ENCODE data around the gene HOXD9.

Gene HOXD9

DNA sequence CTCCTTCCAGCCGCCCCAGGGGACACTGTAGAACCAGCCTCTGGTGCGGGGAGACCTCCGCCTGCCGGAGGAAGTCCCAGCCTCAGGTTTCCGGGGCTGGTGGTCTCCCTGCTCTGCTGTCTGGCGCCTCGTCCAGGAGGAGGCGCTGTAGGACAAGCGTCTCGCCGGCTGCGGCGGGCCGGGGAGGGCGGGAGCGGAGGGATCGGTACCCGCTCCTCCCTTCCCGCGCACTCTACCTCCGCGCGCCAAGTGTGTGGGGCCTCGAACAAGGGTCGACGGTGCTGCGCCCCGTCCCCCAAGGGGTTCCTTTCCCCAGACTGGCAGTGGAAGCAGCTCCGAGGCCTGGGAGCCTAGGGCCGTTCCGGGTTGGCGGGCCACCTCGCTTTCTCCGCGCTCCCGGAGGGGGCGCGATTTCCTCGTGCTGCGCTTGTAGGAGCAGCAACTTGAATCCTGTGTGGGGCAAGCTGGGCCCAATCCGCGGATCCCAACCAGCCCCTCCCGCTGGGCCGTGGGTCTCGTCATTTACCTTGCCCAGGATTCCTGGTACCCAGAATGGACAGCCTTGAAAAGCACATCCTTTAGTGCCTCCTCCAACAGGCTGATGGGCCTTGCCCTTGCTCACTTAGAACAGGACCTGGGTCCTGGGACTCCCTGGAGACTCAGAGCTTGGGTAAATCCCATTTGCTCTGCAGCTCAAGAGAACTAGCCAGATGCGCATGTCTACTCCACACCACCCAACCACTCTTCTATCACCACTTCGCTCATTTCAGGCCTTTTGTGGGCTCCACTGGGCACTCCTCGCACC lies 18.2 kb downstream of the HOXD9 start:
- peak; percentile 75 for DNase-seq

DNA sequence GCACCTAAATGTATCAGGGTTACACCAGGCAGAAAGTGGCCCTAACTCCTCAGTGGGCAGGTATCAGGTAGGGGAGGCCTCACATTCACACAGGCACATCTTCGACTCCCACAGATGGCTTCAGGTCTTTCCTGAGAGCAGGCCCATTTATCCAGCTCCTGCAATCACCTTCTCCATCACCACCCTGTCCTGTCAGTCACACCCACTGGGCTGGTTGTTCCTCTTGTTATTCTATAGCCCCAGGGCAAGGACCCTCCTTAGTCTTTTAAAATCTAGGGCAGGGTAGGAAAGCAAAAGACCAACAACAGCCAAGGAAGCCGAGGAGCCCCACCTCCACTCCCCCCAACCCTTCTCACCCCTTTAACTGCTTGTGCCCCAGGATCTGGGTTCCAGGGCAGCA lies 19.8 kb downstream of the HOXD9 start:
- no peak for DNase-seq

DNA sequence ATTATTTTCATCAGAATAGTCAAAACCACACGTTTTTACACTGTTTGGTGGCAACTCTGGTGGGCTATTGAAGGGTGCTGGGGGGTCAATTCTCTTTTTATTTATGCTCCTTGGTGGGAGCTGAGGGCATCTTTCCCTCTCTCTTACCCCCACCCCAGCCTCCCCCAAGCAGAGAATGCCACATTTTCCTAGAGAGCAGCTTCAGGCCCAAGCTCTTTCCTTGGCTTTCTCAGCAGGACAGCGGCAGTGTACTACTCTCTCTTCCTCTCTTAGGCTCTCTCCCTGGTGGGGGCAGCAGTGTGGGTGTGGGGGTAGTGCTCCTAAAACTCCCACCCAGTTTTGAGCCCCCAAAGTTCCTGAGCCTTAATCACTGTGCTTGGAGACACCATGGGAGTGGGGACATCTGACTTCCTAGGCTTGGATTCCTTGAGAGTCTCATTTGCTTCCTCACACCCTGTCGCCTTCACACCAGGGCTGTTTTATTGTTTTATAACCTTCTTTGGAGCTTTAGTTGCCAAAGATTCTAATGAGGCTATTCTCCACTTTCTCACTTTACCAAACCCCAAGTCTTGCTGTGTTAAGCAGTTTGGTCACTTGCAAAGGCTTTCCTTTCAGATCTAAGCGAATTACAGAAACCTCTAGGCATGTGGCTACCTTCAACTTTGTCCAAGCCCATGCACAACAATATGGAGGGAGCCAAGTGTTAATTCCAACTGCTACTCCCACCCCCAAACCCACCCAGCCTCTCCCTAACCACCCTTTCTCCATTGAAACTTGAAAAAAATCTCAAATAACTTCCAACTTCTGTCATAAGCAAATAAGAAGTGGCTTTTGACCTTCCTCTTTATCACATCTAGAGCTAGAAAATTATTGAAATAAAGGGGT lies 22.8 kb downstream of the HOXD9 start:
- DNase-seq, result no peak

DNA sequence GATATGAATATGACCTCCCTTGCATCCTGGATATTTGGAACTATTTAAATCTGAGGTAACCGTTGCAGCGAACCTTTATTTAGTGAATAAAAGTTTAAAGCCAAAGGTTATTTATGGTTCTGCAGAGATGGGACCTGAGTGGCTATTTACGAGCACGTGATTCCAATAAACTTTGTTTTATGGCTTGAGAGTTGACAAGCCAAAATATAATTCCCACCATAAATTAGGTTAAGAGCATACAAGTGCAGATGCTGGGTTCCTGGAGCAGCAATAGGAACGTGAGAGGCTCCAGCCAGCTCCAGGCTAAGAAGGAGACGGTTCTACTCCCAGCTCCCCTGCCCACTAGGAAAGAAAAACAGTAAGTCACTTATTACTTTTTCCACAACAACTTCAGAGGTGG lies 23.6 kb downstream of the HOXD9 start:
- no peak for DNase-seq

DNA sequence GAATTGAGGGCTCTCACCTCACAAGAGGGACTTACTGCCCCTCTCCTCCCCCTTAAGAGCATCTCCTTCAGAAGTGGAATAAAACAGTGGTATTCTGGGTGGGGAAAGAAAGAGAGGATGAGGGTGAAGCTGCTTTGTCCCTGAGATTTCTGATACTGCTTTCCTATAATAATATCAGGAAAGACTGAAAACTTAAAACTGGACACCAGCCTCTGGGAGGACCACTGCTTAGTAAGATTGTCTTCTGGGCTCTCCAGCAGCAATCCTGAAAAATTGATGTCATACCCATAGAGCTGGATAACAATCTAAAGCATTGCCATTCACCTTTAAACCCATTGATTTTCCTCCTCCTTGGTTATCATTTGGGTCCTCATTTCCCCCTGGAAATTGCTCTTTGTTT lies 24.1 kb downstream of the HOXD9 start:
- no peak for DNase-seq

DNA sequence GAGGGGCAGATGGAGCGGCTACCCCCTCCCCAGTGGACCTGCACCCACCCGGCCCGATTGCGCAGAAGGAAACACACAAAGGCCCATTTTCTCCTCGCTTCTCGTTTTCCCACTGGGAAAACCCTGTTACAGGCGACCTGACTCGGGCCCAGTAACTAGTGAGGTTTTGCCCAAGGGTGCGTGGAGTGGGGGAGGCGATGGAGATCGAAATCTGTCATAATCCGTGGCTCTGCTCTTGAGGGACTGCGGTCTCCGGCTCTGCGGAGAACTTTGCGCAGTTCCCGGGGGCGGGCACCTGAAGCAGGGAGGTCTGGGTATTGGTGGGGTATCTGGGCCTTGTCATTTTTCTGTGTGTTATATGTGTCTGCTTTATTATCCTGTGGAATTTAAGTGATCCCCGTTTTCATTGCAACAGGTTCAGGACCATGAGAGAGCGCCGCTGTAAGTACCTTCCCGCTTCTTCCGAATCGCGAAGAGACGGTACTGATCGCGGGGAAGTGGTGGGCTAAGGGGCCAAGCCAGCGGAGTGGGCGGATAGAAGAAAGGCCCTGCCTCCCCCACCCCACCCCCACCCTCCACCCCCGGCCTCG lies 24.8 kb downstream of the HOXD9 start:
- no peak for DNase-seq

DNA sequence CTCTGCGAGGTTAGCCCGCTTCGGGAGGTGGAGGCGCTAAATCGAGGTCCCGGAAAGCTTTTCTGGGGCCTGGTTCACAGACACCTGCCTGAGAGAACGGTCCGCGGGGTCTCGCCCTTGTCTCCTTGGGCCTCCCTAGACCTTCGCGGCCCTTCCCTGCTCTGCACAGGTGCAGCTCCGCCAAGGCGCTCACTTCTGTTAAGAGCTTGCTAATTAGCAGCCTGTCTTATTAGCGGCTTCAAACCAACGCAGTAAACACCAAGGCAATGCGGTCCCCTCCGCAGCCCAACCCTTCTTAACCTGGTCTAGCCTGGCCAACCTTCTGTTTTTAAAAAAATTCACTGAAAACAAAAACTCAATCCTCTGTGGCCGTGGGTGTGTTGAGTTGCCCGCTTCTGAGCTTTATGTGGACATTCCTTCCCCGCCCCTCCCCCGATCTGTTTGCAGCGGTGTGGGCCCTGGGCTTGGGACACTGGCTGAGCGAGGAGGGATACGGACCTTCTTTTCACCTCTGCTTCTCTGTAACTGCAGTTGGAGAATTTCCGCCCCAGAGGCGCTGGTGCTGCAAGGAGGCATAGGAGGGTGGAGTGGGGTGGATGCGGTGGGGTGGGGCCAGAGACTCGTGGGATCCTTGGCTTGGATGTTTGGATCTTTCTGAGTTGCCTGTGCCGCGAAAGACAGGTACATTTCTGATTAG lies 25.4 kb downstream of the HOXD9 start:
- DNase-seq, result no peak

DNA sequence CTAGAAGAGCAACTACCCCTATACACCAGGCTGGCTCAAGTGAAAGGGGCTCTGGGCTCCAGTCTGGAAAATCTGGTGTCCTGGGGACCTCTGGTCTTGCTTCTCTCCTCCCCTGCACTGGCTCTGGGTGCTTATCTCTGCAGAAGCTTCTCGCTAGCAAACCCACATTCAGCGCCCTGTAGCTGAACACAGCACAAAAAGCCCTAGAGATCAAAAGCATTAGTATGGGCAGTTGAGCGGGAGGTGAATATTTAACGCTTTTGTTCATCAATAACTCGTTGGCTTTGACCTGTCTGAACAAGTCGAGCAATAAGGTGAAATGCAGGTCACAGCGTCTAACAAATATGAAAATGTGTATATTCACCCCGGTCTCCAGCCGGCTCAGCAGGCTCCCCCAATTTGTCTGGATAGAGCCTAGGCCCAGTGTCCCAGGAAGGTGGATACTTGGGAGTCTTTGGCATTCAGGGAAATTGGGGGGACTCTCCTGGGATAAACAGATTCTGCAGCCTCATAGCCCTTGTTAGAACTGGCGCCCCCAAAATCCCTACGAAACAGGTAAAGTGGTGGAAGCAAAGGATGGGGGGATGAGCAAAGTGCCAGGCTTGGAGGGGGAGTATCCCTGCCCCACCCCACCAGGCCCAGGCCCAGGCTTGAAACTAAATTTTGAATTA lies 26.4 kb downstream of the HOXD9 start:
- no peak for DNase-seq

DNA sequence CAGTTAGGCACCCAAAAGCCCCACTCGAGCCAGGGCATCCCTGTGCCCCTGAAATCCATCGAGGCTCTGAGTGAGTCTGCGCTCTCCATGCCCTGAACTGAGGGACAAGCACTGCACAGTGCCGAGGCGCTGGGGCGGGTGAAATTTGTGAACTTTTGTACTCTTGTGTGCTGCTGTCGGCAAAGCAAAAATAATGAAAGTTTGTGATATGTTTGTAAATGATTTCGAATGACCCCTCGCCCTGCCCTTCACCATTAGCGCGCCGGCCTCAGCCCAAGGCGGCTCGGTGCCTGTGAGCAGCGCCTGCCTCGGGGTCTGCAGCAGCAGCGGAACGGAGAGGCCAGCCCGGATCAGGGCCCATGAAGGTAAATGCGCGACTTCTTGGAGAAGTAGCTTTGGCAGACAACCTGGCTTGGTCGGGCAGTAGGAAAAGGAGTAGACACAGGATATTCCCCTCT lies 27.0 kb downstream of the HOXD9 start:
- DNase-seq, result no peak

DNA sequence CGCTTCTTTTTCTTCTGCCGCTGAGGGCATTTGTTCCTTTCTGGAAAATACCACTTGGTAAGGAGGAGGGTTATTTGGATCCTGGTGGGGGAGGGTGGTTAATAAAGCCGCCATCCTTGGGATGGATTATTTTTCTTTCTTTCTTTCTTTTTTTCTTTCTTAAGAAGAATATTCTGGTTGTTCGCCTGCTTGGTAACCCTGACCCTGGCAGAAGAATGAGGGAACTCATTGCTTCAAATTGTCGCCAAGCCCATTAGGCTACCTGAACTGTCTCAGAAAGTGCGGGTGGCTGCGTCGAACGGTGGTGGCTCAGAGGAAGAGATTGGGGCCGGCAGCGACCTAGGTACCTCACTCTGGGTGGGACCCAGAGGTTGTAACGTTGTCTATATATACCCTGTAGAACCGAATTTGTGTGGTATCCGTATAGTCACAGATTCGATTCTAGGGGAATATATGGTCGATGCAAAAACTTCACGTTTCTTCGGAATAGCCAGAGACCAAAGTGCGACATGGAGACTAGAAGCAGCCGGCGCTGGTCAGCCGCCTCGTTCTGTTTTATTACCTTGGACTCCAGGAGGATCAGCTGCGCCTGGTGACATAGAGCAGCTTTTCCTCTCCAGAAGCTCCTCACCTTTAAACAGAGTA lies 27.5 kb downstream of the HOXD9 start:
- no peak for DNase-seq

DNA sequence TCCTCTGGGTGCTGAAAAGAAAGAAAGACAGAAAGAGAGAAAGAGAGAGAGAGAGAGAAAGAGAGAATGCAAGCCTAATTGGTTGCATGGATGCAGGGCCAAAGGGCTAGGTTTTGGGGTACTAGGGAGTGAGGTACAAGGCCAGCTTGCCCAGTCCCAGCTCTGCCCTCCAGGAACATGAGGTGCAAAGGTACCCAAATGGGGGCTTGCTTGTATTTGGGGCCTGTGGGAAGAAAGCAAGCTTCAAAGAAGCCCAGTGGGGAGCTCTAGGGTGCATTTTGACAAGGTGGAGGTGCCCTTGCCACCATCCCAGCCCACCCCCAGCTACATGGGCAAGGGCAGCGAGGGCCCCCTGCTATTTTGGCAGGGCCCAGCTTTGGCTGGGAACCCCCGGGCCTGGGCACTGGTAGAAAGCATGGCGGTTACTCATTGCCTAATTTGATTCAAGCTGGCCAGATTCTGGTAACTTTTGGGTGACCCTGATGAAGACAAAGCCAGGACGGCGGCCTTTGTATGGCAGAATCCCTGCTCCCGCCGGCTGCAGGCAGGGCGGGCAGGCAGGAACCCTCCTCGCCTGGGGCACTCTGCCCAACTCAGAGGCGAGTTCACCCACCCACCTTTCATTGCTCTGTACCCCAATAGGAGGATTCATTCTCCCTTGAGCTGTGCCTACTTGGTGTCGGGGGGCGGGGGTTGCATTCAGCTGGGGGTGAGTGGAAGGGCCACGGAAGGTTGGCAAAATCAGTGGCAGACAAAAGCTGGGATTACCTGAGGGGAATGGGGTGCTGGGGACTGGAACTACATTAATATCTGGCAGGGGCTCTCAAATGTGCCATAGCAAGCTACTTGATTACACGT lies 28.3 kb downstream of the HOXD9 start:
- no peak for DNase-seq

DNA sequence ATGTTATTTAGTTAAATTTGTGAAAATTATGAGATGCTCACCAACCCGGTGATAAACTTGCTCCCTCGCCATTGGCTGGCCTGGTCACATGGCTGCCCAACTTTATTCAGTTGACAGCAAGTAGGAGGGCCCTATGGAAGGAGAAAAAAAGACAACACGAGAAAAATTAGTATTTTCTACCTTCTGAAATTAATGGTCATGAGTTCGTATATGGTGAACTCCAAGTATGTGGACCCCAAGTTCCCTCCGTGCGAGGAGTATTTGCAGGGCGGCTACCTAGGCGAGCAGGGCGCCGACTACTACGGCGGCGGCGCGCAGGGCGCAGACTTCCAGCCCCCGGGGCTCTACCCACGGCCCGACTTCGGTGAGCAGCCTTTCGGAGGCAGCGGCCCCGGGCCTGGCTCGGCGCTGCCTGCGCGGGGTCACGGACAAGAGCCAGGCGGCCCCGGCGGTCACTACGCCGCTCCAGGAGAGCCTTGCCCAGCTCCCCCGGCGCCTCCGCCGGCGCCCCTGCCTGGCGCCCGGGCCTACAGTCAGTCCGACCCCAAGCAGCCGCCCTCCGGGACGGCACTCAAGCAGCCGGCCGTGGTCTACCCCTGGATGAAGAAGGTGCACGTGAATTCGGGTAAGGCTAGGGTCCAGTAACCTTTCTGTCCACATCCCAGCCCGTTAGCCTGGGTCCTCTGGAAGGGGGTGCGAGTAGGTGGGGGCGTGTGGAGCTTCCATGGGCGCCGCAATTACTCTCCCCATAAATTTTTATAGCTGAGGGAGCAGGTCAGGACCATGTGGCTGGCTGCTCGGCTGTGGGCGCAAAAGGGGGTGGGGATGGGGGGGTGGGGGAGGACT lies 29.1 kb downstream of the HOXD9 start, which contains the start of gene HOXD4:
Gene HOXD4, plus strand, starts transcription at position 109 of the 846 bp plus-strand sequence. Its CDS starts 84 bp downstream, at position 193.
- DNase-seq, result no peak

DNA sequence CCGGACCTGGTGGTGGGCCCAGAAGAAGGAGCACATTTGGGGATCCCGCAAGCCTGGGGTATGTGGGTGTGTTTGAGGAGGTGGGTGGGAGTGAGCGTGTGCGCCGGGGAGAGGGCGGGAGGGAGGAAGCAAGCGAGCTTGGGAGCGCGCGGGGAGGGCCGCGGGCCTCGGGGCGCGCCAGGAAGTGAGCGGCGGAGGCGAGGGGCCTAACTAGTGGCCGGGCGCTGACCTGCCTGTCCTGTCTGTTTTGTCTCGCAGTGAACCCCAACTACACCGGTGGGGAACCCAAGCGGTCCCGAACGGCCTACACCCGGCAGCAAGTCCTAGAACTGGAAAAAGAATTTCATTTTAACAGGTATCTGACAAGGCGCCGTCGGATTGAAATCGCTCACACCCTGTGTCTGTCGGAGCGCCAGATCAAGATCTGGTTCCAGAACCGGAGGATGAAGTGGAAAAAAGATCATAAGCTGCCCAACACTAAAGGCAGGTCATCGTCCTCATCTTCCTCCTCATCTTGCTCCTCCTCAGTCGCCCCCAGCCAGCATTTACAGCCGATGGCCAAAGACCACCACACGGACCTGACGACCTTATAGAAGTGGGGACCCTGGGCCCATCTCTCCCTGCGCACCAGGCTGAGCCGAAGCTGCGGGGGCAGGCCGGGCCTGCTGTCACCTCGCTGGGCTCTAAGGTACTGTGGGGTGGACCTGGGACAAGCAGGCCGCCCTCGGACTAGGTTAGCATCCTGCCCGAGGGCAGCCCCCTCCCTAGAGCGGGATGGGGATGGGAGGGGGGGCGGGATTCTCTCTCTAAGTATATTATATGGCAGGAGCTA lies 30.0 kb downstream of the HOXD9 start:
- DNase-seq, result no peak

DNA sequence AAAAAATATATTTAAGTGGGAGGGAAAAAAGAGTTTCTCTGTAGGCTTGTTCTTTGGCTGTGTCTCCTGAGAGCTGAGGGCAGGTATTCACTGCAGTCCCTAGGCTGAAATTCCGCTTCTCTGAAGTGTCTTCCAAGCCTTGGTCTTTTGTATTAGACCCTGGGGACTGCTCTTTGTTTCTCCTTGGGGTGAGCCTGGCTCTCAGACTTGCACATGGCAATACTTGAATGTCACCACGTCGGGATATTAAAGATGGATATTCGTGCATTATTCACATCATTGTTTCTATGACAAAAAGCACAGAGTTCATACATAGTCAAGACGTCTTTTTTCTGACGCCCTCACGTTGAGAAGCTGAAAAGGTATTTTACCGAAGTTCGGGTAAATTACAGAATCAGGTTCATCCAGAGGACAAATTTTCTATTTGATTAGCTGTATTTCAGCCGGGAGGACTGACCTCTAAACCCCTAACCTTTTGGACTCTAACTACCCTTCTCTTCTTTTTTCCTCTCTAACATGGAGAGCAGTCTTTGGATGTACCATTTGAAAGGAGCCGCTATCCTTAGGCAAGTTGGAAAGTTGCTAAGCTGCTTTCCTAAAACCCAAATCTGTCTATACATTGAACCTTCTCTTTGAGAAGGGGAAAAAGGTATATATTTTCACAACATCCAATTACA lies 32.2 kb downstream of the HOXD9 start:
- no peak for DNase-seq

DNA sequence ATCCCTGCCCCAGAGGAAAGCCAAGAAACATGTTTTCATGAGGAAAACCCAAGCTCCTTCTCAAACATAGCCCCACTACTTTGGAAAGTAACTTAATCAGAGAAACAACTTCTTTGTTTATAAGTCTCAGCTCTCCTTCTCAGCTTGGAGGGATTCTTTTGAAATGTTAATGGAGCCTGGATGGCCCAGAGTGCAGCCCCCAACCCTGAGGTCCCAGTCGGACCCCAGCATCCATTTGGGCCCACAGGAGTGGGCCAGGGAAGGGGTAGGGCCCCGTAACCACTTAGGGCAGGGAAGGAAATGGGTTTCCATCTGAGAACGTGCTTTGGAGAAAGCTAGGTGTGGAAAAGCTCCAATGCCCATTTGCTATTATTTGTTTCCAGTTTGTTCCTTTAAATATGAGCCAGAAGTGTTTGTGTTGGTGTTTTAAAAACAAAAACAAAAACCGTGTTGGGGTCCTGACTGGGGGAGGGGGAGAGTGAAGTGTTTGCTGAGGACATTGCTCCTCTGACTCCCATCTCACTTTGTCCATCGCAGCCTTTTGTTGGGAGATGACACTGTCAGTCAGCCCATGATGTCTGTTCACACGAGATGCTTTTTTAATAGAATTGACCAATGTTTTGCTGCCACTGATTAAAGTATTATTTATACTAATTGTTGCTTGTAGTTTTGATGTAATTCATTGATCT lies 33.0 kb downstream of the HOXD9 start:
- no peak for DNase-seq

DNA sequence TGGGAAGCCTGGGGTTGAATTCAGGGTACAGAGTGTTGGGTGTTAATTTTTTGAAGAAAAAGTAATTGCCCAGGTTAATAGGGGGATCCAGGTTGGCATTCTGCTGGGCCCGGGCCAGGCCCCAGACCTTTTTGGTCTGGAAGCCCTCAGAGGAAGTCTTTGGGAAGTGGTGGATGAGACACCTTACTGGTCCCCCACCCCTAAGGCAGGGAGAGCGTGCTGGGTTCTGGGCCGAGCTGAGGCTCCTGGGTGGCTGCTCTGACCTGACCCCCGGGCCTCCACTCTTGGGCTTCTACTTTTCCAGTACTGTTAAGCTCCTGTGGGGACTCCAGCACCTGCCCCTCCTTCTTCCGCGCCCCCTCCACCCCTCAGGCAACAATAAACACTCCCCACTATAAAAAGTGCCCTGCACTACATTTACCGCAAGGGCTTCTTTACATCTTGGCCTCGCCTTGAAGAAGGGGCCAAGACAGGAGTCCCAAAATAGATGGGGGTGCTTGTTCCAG lies 33.8 kb downstream of the HOXD9 start:
- DNase-seq, result no peak

DNA sequence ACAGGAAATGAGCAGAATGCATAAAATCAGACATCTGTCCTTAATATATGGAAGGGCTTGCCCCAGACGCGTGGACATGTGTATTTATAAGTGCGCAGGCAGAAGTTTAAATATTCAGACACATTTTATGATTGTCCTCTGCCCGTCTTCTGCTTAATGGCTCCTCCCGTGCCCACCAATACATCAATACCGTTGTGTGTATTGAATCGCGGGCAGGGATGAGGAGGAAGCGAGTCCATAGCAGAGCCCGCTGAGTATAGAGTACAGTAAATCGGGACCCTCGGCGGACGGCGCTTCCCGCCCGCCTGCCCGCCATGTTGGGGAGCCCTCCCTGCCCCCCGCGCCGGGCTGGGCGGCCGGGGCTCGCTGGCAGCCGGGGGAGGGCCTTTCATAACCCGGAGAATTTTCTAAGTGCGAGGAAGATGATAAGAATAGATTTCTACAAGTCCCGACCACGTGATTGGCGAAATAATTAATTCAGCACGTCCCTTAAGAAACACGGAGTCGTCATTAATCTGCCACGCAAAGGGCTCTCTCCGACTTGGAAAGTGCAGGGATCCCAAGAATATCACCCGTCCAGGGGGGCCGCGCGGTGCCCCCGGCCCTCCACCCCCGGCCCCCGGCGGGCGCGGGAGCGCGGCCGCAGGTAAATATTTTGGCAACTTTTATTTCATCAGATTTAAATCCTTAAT lies 34.4 kb downstream of the HOXD9 start, which contains the start of gene HOXD3:
Gene HOXD3, plus strand, starts transcription at position 501 of the 692 bp plus-strand sequence. CDS start 11,808 bp downstream, outside the sequence.
- DNase-seq, result no peak
